Uterus (tissue), 2 donors: ENCODE data around the gene MFN1.

Experiments used
- POLR2A ChIP-seq, 2 donors: fragments of 450-650 bp; IDR thresholded peaks; one replicate each; pipeline ENCODE4 v1.6.1; 2016; ENCODE audit warnings: antibody characterized with exemption in 2 of 2, mild to moderate bottlenecking in 1 of 2, moderate library complexity in 1 of 2
- TF ChIP-seq, protein P1 (sequence below), 4 experiments: fragments of 200-600 bp in 2 of 4; fragments of 450-650 bp in 2 of 4; sonication (generic) in 2 of 4; IDR thresholded peaks; one replicate each; pipeline ENCODE4 v1.5.1; 2016 to 2019; ENCODE audit warnings: antibody characterized with exemption in 4 of 4, mild to moderate bottlenecking in 2 of 4, moderate library complexity in 1 of 4

DNA sequence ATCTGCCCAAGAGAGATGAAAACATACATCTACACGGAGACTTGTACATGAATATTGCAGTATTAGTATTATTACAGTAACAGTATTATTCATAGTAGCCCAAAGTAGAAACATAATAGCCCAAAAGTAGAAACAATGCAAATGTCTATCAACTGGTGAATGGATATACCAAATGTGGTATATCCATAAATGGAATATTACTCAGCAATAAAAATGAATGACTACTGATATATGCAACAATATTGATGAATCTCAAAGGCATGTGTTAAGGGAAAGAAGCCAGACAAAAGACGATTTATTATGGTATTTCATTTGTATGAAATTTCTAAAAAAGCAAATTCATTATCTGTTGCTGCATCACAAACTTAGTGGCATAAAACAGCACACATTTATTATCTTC is 48.2 kb upstream of the MFN1 start:
- TF ChIP-seq POLR2A (IDR thresholded peaks at IDR 0.05) = no peak
- TF ChIP-seq, protein P1, sequence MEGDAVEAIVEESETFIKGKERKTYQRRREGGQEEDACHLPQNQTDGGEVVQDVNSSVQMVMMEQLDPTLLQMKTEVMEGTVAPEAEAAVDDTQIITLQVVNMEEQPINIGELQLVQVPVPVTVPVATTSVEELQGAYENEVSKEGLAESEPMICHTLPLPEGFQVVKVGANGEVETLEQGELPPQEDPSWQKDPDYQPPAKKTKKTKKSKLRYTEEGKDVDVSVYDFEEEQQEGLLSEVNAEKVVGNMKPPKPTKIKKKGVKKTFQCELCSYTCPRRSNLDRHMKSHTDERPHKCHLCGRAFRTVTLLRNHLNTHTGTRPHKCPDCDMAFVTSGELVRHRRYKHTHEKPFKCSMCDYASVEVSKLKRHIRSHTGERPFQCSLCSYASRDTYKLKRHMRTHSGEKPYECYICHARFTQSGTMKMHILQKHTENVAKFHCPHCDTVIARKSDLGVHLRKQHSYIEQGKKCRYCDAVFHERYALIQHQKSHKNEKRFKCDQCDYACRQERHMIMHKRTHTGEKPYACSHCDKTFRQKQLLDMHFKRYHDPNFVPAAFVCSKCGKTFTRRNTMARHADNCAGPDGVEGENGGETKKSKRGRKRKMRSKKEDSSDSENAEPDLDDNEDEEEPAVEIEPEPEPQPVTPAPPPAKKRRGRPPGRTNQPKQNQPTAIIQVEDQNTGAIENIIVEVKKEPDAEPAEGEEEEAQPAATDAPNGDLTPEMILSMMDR (IDR thresholded peaks at IDR 0.05) = no peak
